Posterior cingulate gyrus (tissue), 11 donors: ENCODE results near the gene FAM241B.

Experiments used
- DNase-seq, 10 donors: peaks; one replicate each; pipeline versions ENCODE4 v3.0.0 to v3.0.0-alpha.2; 2020 to 2021; ENCODE audit warnings: mixed read lengths in 3 of 10
- intact Hi-C: fragments of 100-400 bp; cut with DNase I; formaldehyde crosslinking; loops from one replicate; pipeline ENCODE4 v1.15.1; 2023

The FAM241B gene

DNA sequence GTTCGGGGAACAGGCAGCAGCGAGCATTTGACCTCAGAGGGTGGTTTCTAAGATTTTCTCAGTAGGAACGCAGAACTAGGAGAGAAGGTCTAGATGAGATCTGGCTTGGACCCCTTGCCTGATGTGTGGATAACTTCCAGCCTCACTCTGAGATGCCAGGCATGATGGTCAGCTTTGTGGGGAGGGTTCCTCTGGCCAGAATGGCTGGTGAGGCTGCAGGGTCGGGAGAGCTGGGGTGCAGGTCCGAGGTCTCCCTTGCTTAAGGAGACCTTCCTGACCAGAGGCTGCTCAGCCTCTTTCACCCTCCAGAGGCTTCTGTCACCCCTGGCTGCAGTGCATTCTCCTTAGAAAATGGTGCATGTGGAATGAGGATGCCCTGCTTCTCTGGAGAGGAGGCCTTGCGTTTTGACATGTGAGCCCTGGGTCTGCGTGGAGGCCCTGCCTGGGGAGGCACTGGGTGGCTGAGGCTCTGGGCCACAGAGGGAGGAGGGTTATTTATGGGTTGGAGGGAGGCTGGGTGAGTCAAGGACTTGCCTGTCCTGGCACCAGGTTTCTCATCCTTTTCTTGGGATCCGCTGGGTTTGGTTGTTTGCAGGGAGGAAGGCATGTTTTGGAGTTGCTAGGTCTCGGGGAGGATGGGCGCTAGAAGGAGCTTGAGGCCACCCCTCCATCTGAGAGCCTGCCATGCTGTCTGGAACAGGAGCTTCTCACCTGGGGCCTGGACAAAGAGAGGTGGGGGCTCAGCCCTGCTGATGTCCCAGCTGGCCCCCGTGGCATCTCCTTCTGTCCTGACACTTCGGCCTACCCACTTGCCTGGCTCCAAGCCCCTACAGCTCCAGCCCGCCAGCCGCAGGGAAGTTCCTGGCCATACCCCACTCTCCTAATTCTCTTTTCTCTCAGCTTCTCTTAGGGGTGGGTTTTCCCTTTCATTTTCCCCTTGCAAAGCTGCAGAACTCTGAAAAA, 3.9 kb downstream of the FAM241B start:
- intact Hi-C loops = no loop called here

DNA sequence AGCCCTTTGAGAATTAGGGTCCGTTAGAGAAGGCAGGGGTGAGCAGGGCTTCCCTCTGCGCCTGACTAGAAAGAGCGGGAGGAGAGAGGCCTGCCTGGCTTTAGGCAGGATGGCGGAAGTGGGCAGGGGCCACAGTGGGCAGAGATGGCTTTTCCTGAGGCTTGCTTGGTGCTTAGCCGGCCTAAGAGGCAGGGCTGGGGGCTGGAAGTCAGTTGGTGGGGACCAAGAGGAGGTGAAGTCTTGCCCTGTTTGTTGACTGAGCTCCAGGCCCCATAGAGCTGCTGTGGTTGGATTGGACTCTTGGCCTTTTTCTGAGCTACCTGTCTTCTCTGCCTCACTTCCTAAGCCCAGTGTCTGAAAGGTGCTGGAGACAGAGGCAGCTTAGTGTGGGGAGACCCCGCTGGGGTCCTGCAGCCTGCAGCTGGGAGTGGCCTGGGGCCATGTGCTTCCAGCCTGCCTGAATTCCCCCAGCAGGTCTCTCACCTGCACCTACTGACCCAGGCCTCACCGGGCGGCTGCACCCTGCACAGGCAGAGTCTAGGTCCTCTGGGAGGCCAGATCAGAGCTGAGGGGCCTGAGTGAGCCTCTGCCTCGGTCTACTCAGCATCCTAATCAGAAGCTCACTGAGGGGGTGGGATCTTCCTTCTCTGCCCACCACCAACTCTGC, 4.8 kb downstream of the FAM241B start:
- intact Hi-C loops = loop anchor here (5.0 kb wide), 2 partner anchors 208 to 228 kb away; no protein-coding TSS in a partner anchor
- no peak for DNase-seq

More for the DNA sequence above, 3.9 kb downstream of the FAM241B start:
- DNase-seq = no peak

DNA sequence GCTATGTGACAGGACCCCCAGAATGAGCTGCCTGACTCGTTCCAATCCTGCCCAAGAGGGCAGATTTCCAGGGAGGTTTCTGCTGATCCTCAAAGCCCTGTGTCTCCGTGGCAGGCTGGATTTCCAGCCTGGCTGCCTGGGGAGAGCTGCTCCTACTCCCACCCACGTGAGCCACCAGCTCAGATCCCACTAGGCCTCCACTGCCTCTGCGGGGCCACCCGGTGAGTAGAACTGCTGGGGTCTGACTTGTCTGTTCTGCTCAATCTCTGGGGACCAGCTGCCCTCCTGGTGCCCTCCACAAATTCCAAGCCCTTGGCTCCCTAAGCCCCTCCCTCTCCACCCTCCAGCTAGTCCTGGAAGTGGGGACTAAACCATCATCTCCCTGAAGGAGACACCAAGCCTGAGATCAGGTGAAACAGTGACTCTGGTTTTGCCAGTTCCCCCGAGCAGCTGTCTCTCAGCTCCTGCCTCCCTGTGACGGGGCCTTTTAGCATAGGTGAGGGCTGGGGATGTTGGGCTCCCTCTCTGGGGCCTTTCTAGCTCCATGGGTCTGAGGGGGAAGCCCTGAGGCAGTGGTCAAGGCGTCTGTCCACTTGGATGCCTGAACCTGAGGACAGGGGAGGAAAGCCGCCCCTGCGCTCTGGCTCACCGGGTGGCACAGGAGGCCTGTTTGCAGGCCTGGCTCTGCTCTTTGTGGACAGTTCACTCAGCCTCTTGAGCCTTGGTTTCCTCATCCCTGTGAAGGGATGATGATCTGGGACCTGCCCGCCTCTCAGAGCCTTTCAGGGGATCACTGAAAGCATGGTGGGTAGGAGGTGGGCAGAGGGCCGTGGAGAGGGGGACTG, 5.6 kb downstream of the FAM241B start:
- peak in 1 of 10 donors; percentile 2 for DNase-seq
- intact Hi-C loops = loop anchor here (5.0 kb wide), 2 partner anchors 208 to 228 kb away; no protein-coding TSS in a partner anchor

DNA sequence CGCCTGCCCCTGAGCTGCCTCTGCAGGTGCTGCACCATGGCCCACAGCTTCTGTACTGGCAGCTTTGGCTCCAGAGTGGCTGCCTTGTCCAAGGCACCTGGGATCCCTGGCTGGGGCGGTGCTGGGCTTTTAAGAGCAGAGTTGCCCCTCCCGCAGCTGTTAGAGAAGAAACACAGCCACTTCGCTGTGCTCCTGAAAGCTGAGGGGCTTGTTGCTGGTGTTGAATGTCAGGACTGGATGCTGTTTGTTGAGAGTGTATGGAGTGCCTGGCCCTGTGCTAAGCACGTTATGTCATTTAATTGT, 6.2 kb downstream of the FAM241B start:
- peak in 1 of 10 donors; percentile 6 for DNase-seq
- intact Hi-C loops = loop anchor here (5.0 kb wide), 2 partner anchors 209 to 229 kb away; no protein-coding TSS in a partner anchor

DNA sequence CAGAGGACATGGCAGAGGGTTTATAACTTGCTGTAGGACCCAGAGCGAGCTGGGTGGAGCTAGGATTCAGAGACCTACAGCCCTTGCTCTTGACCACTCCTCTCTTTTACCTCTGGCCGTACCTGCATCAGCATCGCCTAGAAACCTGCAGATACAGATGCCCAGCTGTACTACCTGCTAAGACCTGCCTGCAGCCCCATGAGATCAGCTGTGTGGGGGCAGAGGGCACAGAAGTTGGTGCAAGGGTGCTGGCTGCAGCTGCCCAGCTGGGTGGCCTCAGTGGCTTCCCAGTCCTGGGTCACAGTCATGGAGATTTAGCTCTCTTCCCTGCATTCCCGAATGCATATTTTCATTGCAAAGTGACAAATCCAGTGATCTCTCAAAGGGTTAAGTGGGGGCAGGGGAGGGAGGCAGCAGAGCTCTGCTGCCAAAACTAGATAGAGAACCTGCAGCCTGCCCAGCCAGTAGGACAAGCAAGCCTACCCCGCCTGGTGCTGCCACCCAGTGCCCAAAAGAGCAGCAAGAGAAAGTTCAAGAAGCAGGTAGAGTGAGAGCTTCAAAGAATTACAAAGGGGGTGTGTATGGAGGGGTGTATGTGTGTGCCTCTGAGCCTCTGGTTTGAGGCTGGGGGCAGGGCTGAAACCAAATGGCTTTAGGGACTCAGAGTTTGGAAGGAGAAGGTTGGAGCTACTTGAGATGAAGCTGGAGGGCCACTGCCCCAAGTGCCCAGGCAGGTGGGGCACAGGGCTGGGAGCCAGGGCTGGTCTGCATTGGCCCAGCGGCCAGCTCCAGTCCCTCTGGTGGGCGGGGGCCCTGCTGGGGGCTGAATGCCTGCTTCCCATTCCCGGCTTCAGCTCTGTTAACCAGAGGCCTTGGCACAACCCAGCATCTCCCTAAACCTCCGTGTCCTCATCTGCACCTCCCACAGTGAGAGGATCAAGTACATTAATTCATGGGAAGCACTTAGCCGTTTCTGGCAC, 6.9 kb downstream of the FAM241B start:
- intact Hi-C loops = loop anchor here (1.0 to 5.0 kb wide), 3 partner anchors 122 to 230 kb away; no protein-coding TSS in a partner anchor
- peak in 8 of 10 donors; percentile 10 to 94 (median 69) for DNase-seq

DNA sequence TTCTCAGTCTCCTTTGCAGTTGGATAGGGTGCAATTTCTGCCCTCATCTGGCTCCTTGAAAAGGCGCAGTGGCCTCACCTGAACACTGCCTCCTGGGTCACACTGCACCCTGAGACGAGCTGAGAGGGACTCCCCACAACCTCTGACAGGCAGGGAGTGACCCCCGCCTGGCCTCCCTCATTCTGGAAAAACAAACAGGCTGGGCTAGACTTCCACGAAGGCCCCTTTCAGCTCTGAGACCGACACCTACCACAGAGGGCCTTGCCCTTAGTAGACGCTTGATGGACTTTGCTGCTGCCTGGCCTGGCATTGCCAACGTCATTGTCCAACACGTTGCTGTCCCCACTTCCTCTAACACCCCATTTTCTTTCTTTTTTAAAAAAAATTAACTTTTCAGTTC, 8.6 kb downstream of the FAM241B start:
- DNase-seq = peak in 3 of 10 donors; percentile 3 to 44 (median 31)
- intact Hi-C loops = loop anchor here (1.0 to 5.0 kb wide), 3 partner anchors 211 to 398 kb away; no protein-coding TSS in a partner anchor

DNA sequence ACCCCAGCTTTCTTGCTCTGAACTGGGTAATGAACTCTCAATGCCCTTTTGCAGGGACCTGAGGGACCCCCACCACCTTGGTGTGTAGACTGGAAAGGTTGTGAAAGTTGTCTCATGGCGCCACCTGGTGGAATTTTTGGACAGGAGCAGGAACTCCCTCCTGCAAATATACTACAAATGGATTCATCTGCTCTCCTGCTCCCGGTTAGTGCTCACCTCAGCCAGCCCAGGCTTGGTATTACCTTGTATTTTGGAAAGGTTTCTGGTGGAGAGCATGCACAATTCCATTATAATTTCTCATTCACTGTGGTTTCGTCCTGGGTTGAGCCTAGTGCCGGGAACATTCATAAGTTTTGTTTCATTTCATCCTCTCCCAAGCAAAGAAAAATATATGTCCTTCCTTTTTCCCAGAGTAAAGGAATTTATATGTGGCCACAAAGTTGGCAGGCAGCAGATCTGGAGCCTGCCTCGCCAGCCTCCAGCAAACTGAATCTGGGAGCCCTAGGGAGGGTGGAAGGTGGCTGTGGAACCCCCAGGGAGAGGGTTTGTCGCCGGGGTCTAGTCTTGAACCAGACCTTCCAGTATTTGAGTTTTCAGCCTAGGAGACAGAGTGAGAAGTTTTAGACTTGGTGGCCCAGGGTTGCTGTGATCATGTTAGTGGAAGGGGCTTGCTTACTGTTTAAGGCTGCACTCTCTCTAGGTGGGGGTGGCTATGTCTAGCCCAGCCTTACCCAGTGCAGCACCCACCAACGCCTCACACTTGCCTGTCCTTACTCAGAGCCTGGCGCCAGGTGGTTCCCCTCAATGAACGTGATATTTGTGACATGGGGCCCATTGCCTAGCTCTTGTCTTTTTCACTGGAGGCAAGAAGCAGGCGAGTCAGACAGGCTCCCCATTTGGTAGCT, 9.5 kb downstream of the FAM241B start:
- peak; percentile 37 to 96 (median 72) for DNase-seq
- intact Hi-C loops = loop anchor here (1.0 to 10.0 kb wide), 4 partner anchors 165 to 399 kb away; partner anchors contain the start of gene COL13A1

DNA sequence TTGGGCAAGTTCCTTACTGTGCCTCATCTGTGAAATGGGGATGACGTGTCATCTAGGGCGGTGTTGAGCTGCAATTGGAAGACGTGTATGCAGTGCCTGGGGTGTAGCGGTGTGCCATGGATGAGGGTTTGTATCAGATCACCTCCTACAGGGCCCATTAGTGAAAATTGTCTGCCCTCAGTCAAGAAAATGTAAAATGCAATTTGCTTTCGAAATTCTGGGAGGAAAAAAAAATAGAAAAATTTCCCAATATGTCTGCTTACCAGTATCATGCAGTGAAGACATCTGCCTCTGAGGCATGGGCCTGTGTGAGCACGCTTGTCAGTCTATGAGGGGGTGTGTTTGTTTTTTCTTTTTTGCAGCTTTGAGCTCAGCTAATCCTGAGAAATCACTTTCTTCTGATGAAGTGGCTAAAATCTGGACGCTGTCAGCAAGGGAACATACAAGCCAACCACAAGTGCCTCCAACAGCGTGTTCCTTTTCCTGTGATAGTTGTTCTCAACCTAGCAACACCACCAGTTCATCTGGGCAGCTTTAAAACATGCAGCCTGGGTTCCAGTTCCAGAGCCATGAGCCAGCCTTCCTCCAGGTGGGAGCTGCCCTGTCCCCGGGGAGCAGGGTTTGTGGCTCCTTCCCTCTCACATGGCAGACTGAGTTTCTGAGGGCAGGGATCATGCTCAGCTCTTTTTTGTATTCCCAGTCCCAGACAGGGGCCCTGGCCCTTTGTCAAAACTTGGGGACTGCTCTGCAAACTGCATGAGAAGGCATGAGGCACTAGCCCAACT, 10.3 kb downstream of the FAM241B start:
- peak in 3 of 10 donors; percentile 1 to 68 (median 64) for DNase-seq
- intact Hi-C loops = loop anchor here (10.0 kb wide), 1 partner anchor 164 kb away; the partner anchor contains the start of gene COL13A1

DNA sequence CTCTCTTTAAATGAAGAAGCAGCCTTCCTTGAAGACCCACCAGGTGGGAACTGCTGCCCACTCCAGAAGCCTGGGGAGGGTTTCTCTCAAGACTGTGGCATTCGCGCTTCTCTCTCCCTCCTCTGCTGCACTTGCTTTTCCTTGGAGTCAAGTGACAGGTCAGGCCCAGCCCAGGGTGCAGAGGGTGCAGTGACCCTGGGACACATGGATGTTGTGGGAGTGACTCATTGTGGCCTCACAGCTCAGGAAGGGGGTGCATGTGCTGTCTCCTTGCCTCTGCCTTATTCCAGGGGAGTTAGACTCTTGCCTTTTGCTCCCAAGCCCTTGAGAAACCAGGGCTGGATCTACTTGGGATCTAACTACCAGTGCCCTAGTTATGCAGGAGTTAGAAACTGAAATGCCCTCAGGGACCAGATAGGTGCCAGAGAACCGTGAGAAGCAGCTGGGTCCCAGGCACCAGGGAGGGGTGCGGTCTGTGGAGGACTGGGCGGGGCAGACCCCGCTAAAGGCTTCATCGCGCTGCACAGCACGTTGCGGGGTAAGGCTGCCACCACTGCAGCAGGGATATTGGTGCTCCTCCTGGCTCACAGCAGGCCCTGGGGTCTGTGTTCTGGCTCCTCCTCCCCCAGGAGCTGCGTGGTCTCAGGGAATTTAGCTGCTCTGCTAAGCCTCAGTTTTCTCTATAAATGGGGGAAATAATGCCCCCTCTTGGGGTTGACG, 11.4 kb downstream of the FAM241B start:
- DNase-seq = peak in 2 of 10 donors; percentile 47 to 71

DNA sequence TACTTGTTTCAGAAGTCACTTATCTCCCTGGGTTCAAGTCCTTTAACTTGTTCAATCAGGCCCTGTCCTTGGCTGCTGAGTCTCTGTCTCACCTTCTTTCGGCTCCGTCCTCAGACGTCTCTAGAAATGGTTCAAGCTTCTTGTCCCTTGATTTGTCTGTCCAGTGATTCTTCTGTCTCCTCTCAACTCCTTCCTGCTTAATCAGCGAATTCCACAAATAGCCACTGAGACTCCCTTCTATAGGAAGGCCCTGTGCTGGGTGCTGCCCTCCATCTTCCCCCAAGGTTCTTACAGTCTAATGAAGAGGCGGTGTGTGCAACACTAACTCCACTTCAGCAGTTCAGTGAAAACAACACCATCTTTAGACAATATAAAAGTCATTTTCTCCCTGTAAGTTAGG, 12.7 kb downstream of the FAM241B start:
- intact Hi-C loops = loop anchor here (10.0 kb wide), 1 partner anchor 162 kb away; the partner anchor contains the start of gene COL13A1

More for the DNA sequence above, 11.4 kb downstream of the FAM241B start:
- intact Hi-C loops = loop anchor here (10.0 kb wide), 1 partner anchor 163 kb away; the partner anchor contains the start of gene COL13A1

DNA sequence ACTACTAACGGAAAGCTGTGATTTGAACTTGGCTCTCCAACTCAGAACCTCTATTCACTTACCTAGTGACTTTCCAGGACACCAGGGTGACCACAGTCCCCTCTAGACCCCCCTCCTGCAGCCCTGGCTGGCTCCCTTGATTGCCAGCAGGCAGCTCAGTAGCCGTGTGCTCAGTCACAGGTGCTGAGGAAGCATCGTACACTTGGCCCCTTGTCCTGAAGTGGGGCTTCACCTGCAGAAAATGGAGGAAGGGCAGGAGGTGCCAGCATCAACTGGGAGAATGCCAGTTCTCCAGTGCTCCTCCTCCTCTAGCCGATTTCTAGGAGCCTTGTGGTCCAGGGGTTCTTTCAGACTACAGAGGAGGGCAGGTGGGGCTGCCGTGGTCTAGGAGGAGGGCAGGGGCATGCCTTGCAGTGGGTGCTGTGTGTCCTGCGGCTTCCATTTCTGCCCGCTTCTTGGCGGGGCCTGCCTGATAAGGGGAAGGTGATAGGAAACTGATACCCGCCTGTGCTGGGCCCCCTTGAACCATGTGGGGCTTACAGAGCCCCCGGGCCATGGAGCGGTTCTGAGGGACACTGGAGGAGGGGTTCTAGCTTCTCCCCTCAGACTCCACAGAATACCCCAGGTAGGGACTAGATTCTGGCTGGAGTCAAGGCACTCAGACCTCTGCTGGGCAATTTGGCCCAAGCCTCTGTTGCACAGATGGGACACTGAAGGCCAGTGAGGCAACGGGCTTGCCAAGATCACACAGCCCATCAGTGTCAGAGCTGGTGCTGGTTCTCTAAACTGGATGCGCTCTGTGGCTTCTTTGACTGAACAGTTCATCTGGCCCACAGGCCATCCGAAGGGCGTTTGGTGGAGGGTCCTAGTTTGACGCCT, 14.0 kb downstream of the FAM241B start:
- intact Hi-C loops = loop anchor here (1.0 to 10.0 kb wide), 3 partner anchors 73 to 270 kb away; partner anchors contain the start of gene COL13A1
- DNase-seq = peak in 1 of 10 donors; percentile 63

More for the DNA sequence above, 12.7 kb downstream of the FAM241B start:
- DNase-seq = peak in 2 of 10 donors; percentile 15

DNA sequence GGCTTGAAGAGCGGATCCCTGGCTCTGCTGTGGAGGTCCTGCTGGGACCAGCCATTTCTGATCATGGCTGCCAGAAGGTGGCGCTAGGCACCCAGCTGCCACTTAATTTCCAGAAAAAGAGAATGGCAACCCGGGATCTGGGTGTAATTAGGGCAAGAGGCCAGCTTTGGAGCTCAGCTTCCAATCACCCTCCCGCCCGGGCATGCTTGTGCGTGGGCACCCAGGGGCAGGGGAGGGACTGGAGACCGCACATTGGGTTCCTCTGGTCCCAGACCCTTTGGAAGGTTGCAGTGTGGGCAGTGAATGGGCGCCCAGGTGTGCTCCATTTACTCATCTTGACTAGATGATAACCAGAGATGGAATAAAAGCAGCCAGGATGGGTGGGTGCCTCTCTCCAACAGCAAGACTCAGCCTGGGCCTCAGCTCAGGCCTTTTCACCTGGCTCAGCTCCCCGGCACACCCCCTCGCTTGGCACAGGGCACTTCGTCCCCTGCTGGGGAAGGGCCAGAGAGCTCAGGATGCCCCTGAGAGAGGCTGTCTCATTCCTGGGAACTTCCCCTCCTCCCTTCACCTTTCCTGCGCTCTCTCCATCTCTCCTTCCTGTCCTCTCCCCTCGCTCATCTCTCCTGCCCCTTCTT, 14.7 kb downstream of the FAM241B start:
- peak; percentile 53 to 95 (median 70) for DNase-seq
- intact Hi-C loops = loop anchor here (1.0 to 10.0 kb wide), 3 partner anchors 72 to 270 kb away; partner anchors contain the start of gene COL13A1

DNA sequence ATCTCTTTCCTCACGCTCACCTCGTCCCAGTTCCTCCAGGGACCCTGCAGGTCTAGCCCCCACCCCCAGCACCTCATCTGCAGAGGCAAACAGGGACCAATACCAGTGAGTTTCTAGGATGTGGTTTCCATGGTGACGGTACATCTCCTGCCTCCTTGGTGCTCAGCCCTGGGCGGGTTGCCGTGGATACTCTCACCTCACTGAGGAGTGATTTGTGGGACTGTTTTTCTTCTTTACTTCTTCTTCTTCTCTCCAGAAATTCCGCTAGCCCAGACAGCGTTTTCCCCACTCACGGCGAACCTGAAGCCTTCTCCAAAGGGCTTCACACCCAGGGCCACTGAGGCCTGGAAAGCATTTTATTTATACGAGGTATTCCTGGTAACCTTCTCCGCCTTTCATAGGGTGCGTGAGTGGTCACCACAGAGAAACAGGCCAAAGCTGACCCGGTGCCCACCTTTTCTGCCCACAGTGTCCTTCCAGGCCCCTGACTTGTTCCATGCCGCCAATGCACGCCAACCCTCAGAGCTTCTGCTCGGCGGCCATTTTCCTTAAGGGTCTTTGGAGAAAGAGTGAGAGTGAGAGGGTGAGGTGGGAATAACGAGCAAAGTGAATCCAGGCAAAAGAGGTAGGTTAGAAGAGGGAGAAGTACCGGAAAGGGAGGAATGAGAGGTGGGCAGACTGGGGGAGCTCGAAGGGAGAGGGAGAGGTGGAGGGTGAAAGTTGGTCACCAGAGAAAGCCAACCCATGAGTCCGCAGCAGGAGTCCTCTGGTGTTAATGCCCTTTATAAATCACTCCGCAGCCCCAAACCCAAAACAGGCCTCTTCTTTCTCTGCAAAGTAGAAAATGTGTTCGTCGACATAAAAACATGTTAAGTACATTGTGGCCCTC, 15.5 kb downstream of the FAM241B start:
- DNase-seq = peak in 8 of 10 donors; percentile 43 to 94 (median 71)
- intact Hi-C loops = loop anchor here (2.0 to 10.0 kb wide), 2 partner anchors 71 to 159 kb away; partner anchors contain the start of gene COL13A1
